Spleen (tissue), 7 donors: Measurements from ENCODE around the gene TBL1X.

Experiments
- POLR2A ChIP-seq, 3 donors: fragments of 450-650 bp; IDR thresholded peaks; one replicate each; pipeline ENCODE4 v1.5.1; 2017; ENCODE audit warnings: antibody characterized with exemption in 3 of 3, mild to moderate bottlenecking in 1 of 3
- POLR2AphosphoS5 ChIP-seq, 3 donors: sonication (generic); formaldehyde crosslinking; IDR thresholded peaks; one replicate each; pipeline ENCODE4 v1.5.1; 2017; ENCODE audit warnings: antibody characterized with exemption in 3 of 3
- TF ChIP-seq, protein P1 (sequence below), 11 experiments: fragments of 200-600 bp in 7 of 11; fragments of 450-650 bp in 4 of 11; sonication (generic) in 4 of 11; IDR thresholded peaks in 8 of 11; conservative IDR thresholded peaks in 3 of 11; 1 replicate in 7 of 11; 2 replicates in 4 of 11; pipeline versions ENCODE4 v1.4.0 to v1.8.0; 2016 to 2021; ENCODE audit warnings: antibody characterized with exemption in 11 of 11, inconsistent platforms in 4 of 11, mild to moderate bottlenecking in 1 of 11
- donor health status: DM: no; HTN: no; CAD: no; lungs with moderate emphysema.
- donor health status: DM: no; HTN: no; CAD: no.
- donor health status: DM: no; HTN: no; CAD: no.

DNA sequence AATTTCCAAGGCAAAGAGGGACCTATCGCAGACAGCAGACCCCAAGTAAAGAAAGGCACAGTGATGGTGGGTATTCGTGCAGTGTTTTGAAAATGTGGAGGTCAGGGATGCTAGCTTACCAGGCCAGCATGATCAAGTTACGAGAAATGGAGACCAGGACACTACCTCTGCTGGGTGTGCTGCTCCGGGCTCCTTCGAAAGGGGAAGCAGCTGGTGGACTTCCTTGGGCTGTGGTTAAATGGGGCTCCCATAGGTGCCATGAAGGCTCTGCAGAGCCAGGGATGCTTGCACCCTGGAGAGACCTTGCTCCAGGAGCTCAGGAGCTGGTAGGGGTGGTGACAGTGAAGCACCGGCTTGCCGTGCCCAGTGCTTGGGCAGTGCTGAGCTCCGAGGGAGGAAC, 68.8 kb downstream of the TBL1X start:
- TF ChIP-seq, protein P1, sequence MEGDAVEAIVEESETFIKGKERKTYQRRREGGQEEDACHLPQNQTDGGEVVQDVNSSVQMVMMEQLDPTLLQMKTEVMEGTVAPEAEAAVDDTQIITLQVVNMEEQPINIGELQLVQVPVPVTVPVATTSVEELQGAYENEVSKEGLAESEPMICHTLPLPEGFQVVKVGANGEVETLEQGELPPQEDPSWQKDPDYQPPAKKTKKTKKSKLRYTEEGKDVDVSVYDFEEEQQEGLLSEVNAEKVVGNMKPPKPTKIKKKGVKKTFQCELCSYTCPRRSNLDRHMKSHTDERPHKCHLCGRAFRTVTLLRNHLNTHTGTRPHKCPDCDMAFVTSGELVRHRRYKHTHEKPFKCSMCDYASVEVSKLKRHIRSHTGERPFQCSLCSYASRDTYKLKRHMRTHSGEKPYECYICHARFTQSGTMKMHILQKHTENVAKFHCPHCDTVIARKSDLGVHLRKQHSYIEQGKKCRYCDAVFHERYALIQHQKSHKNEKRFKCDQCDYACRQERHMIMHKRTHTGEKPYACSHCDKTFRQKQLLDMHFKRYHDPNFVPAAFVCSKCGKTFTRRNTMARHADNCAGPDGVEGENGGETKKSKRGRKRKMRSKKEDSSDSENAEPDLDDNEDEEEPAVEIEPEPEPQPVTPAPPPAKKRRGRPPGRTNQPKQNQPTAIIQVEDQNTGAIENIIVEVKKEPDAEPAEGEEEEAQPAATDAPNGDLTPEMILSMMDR (IDR thresholded peaks at IDR 0.05 in 8 of 11, conservative IDR thresholded peaks at IDR 0.05 in 3 of 11) = no peak
- no peak for TF ChIP-seq POLR2A (IDR thresholded peaks at IDR 0.05)
- TF ChIP-seq POLR2AphosphoS5 (IDR thresholded peaks at IDR 0.05) = no peak
